HL-60/S4 treated with retinoic acid at 250 ng/mL for 4 days and 3 days (cell line): ENCODE measurements around the gene UNC13A.
"Not testable (repeated sequence)": the region's sequence is repeated elsewhere in the genome, so short reads cannot be mapped to it uniquely, and the experiment has no call there.

ENCODE experiments used
- in situ Hi-C: fragments of 300-500 bp; cut with MboI; formaldehyde crosslinking; loops from 2 replicates; pipeline ENCODE4 v1.7.0; 2022; ENCODE audit warnings: low sequenced_read_pairs

The UNC13A gene

DNA sequence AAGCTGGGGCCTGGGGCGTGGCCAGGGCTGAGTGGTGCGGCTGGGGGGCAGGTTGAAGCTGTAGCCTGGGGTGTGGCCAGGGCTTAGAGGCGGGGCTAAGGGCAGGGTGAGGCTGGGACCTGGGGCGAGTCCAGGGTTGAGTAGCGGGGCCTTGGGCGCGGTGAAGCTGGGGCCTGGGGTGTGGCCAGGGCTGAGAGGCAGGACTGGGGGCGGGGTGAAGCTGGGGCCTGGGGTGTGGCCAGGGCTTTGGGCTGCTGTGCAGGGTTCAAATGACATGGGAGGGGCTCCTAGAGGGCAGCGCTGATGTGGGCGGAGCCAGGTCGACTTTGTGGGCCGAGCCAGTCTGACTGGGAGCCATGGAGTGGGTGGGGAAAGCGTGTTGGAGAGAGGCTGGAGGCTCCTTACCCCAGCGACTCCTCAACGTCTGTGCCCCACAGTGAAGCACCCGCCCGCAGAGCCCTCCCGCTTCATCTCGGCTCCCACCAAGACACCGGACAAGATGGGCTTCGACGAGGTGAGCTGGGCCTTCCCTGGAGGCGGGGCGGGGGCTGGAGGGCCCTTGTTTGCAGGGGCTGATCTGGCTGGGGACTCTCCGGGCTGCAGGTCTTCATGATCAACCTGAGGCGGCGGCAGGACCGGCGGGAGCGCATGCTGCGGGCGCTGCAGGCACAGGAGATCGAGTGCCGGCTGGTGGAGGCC lies 111.2 kb downstream of the UNC13A start:
- in situ Hi-C loops, result no loop called here

- in situ Hi-C loops, result no loop called here
These were observed 112.0 kb downstream of the UNC13A start for GRCh38 chr19:17575871-17576757.

- in situ Hi-C loops, result no loop called here
These were observed 115.5 kb downstream of the UNC13A start for GRCh38 chr19:17572638-17573037.

DNA sequence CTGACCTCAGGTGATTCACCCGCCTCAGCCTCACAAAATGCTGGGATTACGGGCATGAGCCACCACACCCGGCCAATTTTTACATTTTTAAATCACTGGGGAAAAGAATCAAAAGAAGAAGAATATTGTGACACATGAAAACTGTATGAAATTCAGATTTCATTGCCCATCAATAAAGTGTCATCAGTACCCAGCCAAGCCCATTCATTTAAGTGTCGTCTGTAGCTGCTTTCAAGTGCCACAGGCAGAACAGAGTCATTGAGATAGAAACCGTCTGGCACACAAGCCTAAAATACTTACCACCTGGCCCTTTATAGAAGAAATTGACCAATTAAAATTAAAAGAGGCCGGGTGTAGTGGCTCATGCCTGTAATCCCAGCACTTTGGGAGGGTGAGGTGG lies 117.4 kb downstream of the UNC13A start:
- in situ Hi-C loops, result no loop called here

GRCh38 chr19:17570291-17570690 lies 117.9 kb downstream of the UNC13A start:
- in situ Hi-C loops, result not testable (repeated sequence)

DNA sequence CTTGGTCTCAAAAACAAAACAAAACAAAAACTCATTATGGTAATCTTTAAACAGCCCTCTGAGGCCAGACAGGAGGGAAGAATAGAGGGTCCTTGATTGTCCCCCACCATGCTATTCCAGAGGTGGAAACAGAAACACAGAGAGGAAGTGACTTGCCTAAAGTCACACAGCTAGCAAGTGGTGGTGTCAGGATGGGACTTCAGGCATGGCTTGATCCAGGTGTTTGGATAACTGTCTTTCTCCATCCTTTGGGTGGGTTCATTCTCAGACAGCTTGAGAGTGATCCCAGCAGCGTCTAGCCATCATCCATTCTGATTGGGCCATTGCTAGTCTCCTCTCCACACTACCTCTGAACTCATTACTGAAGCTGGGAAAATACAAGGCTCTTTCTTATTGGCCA lies 120.2 kb downstream of the UNC13A start:
- in situ Hi-C loops, result no loop called here

DNA sequence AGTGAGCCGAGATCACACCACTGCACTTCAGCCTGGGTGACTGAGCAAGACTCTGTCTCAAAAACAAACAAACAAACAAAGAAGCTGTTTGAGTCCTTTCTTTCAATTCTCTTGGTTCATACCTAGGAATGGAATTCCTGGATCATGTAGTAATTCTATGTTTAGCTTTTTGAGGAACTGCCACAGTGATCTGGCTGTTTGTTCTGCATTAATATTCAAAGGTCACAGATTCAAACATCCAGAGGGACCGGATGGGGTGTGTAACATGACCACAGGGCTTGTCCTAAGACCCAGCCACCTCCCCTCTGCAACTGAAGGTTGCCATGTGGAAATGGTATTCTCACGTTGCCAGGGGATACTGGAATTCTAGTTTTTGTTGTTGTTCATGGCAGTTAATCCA lies 122.5 kb downstream of the UNC13A start:
- in situ Hi-C loops, result no loop called here

- in situ Hi-C loops, result no loop called here
These were observed 123.4 kb downstream of the UNC13A start for GRCh38 chr19:17564781-17565180.

- in situ Hi-C loops, result no loop called here
These were observed 125.6 kb downstream of the UNC13A start for GRCh38 chr19:17562561-17562960.

GRCh38 chr19:17562097-17562496 lies 126.1 kb downstream of the UNC13A start:
- in situ Hi-C loops, result no loop called here

DNA sequence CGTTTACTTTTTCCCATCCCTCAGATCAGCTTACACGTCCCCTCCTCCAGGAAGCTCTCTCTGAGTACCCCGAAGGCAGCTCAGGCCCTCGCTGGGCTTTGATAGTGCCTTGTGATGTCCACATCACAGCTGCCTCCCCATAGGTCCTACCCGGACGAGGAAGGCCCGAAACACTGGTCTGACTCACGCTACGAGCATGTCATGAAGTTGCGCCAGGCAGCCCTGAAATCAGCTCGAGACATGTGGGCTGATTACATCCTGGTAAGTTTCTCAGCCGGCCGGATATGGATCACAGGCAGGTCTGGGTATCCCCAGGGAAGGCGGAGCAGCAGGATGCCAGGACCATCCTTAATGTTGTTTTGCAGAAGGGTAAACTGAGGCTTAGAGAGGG lies 128.0 kb downstream of the UNC13A start:
- in situ Hi-C loops, result no loop called here

- in situ Hi-C loops, result no loop called here
These were observed 130.7 kb downstream of the UNC13A start for GRCh38 chr19:17557466-17557865.

- in situ Hi-C loops, result no loop called here
These were observed 131.2 kb downstream of the UNC13A start for GRCh38 chr19:17556995-17557394.

GRCh38 chr19:17555929-17556813 lies 132.0 kb downstream of the UNC13A start:
- in situ Hi-C loops, result no loop called here

- in situ Hi-C loops, result no loop called here
These were observed 132.7 kb downstream of the UNC13A start, which contains the start of gene COLGALT1 for GRCh38 chr19:17555480-17555928. TSS of gene COLGALT1 (plus strand) at chr19:17555649. CDS start at chr19:17555714, 65 bp downstream.

DNA sequence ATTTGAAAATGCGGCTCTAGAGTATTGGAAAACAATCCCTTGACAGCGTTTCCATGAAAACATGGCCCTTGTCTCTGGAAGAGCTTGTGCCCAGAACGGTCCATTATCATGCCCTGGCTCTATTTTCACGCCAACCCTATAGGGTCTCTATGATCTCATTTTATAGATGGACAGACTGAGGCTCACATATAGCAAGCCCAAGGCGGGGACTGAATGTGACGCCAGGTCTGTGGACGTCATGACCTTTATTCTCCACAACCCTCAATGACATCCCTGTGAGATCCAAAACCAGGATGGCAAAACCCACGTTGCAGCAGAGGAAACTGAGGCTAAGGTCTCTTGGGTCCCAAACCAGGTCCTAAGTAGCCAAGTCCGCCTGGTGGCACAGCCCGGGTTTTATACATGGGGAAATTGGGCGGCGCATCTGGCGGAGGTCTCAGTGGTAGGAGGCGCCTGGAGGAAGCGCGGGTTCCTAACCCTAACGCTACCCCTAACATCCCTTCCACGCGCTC lies 133.1 kb downstream of the UNC13A start:
- in situ Hi-C loops, result no loop called here

DNA sequence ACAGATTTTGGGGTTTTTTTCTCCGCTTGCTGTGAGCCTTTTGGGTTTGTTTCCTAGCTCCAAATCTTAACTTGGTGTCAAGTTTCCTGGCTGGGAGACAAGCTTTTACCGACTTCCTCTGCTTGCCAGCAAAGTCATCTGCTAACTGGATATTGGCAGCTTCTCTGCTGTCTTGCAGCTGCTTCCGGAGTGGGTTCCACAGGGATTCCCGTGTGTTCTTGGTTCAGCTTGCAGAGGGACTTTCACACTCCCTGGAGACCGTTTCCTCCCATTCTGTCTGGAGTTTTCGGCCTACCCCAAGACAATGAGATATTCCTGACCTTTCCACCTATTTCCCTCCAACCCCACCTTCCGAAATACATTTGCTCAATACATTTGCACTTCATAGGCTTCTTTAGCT lies 134.9 kb downstream of the UNC13A start:
- in situ Hi-C loops, result no loop called here

DNA sequence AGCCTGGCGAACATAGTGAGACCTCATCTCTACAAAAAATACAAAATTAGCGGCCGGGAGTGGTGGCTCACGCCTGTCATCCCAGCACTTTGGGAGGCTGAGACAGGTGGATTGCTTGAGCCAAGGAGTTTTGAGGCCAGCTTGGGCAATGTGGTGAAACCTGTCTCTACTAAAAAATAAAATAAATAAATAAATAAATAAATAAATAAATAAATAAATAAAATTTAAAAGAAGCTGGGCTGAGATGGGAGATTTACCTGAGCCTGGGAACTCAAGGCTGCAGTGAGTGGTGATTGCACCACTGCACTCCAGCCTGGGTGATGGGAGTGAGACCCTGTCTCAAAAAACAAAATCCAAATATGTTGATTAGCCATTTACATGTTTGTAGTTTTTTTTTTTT lies 135.4 kb downstream of the UNC13A start:
- in situ Hi-C loops, result not testable (repeated sequence)
